ENCODE data around the gene NIF3L1.

DNA sequence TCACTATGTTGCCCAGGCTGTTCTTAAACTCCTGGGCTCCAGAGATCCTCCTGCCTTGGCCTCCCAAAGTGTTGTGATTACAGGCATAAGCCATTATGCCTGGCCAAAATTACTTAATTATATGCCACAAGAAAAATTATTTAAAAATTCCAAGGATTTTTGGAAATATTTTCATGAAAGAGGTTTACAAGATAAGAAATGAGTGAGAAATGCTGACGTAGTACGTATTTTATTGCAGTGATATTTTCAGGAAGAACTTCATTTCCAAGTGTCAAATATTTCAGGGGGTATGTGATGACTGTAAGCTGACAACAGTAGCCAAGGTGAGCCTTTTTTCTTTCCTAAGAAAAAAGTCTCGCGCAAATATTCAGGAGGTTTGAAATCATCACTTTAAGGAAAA is 20.8 kb downstream of the NIF3L1 start:
- TF ChIP-seq, protein P1, sequence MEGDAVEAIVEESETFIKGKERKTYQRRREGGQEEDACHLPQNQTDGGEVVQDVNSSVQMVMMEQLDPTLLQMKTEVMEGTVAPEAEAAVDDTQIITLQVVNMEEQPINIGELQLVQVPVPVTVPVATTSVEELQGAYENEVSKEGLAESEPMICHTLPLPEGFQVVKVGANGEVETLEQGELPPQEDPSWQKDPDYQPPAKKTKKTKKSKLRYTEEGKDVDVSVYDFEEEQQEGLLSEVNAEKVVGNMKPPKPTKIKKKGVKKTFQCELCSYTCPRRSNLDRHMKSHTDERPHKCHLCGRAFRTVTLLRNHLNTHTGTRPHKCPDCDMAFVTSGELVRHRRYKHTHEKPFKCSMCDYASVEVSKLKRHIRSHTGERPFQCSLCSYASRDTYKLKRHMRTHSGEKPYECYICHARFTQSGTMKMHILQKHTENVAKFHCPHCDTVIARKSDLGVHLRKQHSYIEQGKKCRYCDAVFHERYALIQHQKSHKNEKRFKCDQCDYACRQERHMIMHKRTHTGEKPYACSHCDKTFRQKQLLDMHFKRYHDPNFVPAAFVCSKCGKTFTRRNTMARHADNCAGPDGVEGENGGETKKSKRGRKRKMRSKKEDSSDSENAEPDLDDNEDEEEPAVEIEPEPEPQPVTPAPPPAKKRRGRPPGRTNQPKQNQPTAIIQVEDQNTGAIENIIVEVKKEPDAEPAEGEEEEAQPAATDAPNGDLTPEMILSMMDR (IDR thresholded peaks at IDR 0.05; ENCODE audit: low read length) = no peak
- no peak for TF ChIP-seq EZH2 (IDR thresholded peaks at IDR 0.05; ENCODE audit: borderline replicate concordance, low read length)
